Measurements from ENCODE around the gene CA11.
A peak's percentile ranks its signal among the peaks of the same experiment; 100 is the strongest.

CA11 gene

GRCh38 chr19:48617146-48617937 is 28.6 kb downstream of the CA11 start:
- no peaks in the 10 kb centered on the region for H3K27me3 ChIP-seq (ENCODE audit: insufficient read depth, poor library complexity, severe bottlenecking)
- H3K27ac ChIP-seq (replicated peaks): peak overlapping the region; percentile 87
- H3K4me3 ChIP-seq (replicated peaks; ENCODE audit: insufficient read depth, low read length): peak overlapping the region; percentile 91
- DNase-seq (ENCODE audit: low read depth in 1 of 2, low spot score in 1 of 2): no peak
- no peak for TF ChIP-seq POLR2AphosphoS5 (IDR thresholded peaks at IDR 0.05; ENCODE audit: low read depth)
- TF ChIP-seq GABPA (IDR thresholded peaks at IDR 0.05; ENCODE audit: low read depth): no peak
- TF ChIP-seq CTCF (IDR thresholded peaks at IDR 0.05; ENCODE audit: insufficient read depth, low read length): no peak
- no peak for TF ChIP-seq SPI1 (IDR thresholded peaks at IDR 0.05; ENCODE audit: borderline replicate concordance, low read depth)
- no peak for TF ChIP-seq REST (IDR thresholded peaks at IDR 0.05; ENCODE audit: insufficient replicate concordance, low read depth)

- Histone ChIP-seq H3K4me3 (replicated peaks; ENCODE audit: insufficient read depth, low read length) (peak overlapping the region; percentile 91), H3K27ac (replicated peaks) (no peak overlapping the region)
- no peak for TF ChIP-seq CTCF (IDR thresholded peaks at IDR 0.05; ENCODE audit: insufficient read depth, low read length)
- no peak for TF ChIP-seq GABPA (IDR thresholded peaks at IDR 0.05; ENCODE audit: low read depth)
- TF ChIP-seq POLR2AphosphoS5 (IDR thresholded peaks at IDR 0.05; ENCODE audit: low read depth): no peak; the same call in 1 of the 2 replicates
- TF ChIP-seq SPI1 (IDR thresholded peaks at IDR 0.05; ENCODE audit: borderline replicate concordance, low read depth): no peak
- no peak for TF ChIP-seq REST (IDR thresholded peaks at IDR 0.05; ENCODE audit: insufficient replicate concordance, low read depth)
Observed at GRCh38 chr19:48616491-48617056, 29.4 kb downstream of the CA11 start.

GRCh38 chr19:48616041-48616436 is 29.9 kb downstream of the CA11 start:
- DNase-seq (ENCODE audit: low read depth in 1 of 2, low spot score in 1 of 2): no peak
- TF ChIP-seq CTCF (IDR thresholded peaks at IDR 0.05; ENCODE audit: insufficient read depth, low read length): no peak
- TF ChIP-seq POLR2AphosphoS5 (IDR thresholded peaks at IDR 0.05; ENCODE audit: low read depth): no peak; the same call in 1 of the 2 replicates
- no peak for TF ChIP-seq GABPA (IDR thresholded peaks at IDR 0.05; ENCODE audit: low read depth)
- Histone ChIP-seq H3K4me3 (replicated peaks; ENCODE audit: insufficient read depth, low read length) (no peak overlapping the region), H3K27me3 (ENCODE audit: insufficient read depth, poor library complexity, severe bottlenecking) (no peaks in the 10 kb centered on the region), H3K27ac (replicated peaks) (no peak overlapping the region)

More at GRCh38 chr19:48616491-48617056, 29.4 kb downstream of the CA11 start:
- no peak for DNase-seq (ENCODE audit: low read depth in 1 of 2, low spot score in 1 of 2)
- H3K27me3 ChIP-seq (ENCODE audit: insufficient read depth, poor library complexity, severe bottlenecking): no peaks in the 10 kb centered on the region
